HepG2 (cell line): ENCODE data around the gene NFS1. TPM values are rescaled to one million over a fixed set of nuclear protein-coding genes. Genes with fewer than 3 reads are reported as not detected.

Experiments used
- FLYWCH1 ChIP-seq: sonication (generic); formaldehyde crosslinking; IDR thresholded peaks from 2 replicates; pipeline ENCODE4 v1.8.1; 2023; ENCODE audit warnings: mild to moderate bottlenecking, missing genetic modification reagents
- HDAC2 ChIP-seq: sonication (generic); formaldehyde crosslinking; IDR thresholded peaks from 2 replicates; pipeline ENCODE4 v1.4.0; 2020; ENCODE audit warnings: missing genetic modification reagents
- IRF2 ChIP-seq: IDR thresholded peaks from 2 replicates; pipeline ENCODE4 v1.6.1; 2018; ENCODE audit warnings: missing genetic modification reagents, missing compliant biosample characterization
- MED1 ChIP-seq: sonication (generic); formaldehyde crosslinking; IDR thresholded peaks from 2 replicates; pipeline ENCODE4 v1.4.0; 2020; ENCODE audit warnings: missing genetic modification reagents
- TOPORS ChIP-seq: sonication (generic); formaldehyde crosslinking; IDR thresholded peaks from 2 replicates; pipeline ENCODE4 v1.8.0; 2023; ENCODE audit warnings: mild to moderate bottlenecking, missing genetic modification reagents
- TP53 ChIP-seq: sonication (generic); formaldehyde crosslinking; conservative IDR thresholded peaks from 2 replicates; pipeline ENCODE4 v1.4.0; 2020; ENCODE audit warnings: missing genetic modification reagents
- U2AF2 ChIP-seq: fragments of 200-400 bp; formaldehyde crosslinking; IDR thresholded peaks from 2 replicates; pipeline ENCODE4 v1.6.1; 2017; ENCODE audit warnings: low read depth, mild to moderate bottlenecking, low read length
- ZFP36L1 ChIP-seq: sonication (generic); formaldehyde crosslinking; IDR thresholded peaks from 2 replicates; pipeline ENCODE4 v1.8.0; 2022; ENCODE audit warnings: mild to moderate bottlenecking, missing genetic modification reagents, moderate library complexity
- ZFY ChIP-seq: sonication (generic); formaldehyde crosslinking; IDR thresholded peaks from 2 replicates; pipeline ENCODE4 v1.4.0; 2020; ENCODE audit warnings: missing genetic modification reagents
- ZNF224 ChIP-seq: sonication (generic); formaldehyde crosslinking; IDR thresholded peaks from 2 replicates; pipeline ENCODE4 v1.5.0; 2020; ENCODE audit warnings: mild to moderate bottlenecking, missing genetic modification reagents
- polyA plus RNA-seq, 8 experiments: library from polyadenylated mRNA; depleted of rRNA in 3 of 8; stranded (reverse) in 7 of 8; unstranded in 1 of 8; fragments of >200 nt; fragmentation: Illumina TruSeq in 4 of 8; extraction: Trizol in 4 of 8; gene quantifications; 2 replicates each; pipeline versions ENCODE4 v1.2.1 to v1.2.3, GENCODE V29; 2011 to 2016; ENCODE audit warnings: low read depth in 4 of 8, missing spikeins in 1 of 8, mixed read lengths in 1 of 8; ENCODE audit not compliant: insufficient read depth in 1 of 8
- total RNA-seq, 5 experiments: library from RNA; depleted of rRNA; stranded (reverse); fragments of >200 nt; fragmentation: Illumina TruSeq; extraction: Trizol; gene quantifications; 2 replicates each; pipeline ENCODE4 v1.2.3, GENCODE V29; 2016; ENCODE audit warnings: low read depth in 1 of 5
- TF ChIP-seq, protein P1 (sequence below): sonication (generic); formaldehyde crosslinking; IDR thresholded peaks from 2 replicates; pipeline ENCODE4 v1.4.0; 2020; ENCODE audit warnings: missing genetic modification reagents
- TF ChIP-seq, protein P2 (sequence below): conservative IDR thresholded peaks from 2 replicates; pipeline ENCODE4 v1.6.1; 2018; ENCODE audit warnings: missing genetic modification reagents
- TF ChIP-seq, protein P3 (sequence below): IDR thresholded peaks from 2 replicates; pipeline ENCODE4 v1.6.1; 2016; ENCODE audit warnings: missing compliant biosample characterization, missing genetic modification reagents, borderline replicate concordance
- TF ChIP-seq, protein P4 (sequence below): sonication (generic); formaldehyde crosslinking; IDR thresholded peaks from 2 replicates; pipeline ENCODE4 v1.5.0; 2020; ENCODE audit warnings: mild to moderate bottlenecking, missing genetic modification reagents
- TF ChIP-seq, protein P5 (sequence below), 2 experiments: sonication (generic) in 1 of 2; formaldehyde crosslinking in 1 of 2; IDR thresholded peaks; 2 replicates each; pipeline versions ENCODE4 v1.4.0 to v1.6.1; 2016 to 2020; ENCODE audit warnings: borderline replicate concordance in 1 of 2, low read depth in 1 of 2, mild to moderate bottlenecking in 1 of 2, missing genetic modification reagents in 1 of 2
- TF ChIP-seq, protein P6 (sequence below): sonication (generic); formaldehyde crosslinking; IDR thresholded peaks from 2 replicates; pipeline ENCODE4 v1.4.0; 2020; ENCODE audit warnings: mild to moderate bottlenecking, missing genetic modification reagents

Gene NFS1
- total and polyA plus RNA-seq, 2 of the 13 experiments (the other 11 are each of a cell fraction or from before 2014, with no cell fraction given): 65.9 to 88.1 TPM

DNA sequence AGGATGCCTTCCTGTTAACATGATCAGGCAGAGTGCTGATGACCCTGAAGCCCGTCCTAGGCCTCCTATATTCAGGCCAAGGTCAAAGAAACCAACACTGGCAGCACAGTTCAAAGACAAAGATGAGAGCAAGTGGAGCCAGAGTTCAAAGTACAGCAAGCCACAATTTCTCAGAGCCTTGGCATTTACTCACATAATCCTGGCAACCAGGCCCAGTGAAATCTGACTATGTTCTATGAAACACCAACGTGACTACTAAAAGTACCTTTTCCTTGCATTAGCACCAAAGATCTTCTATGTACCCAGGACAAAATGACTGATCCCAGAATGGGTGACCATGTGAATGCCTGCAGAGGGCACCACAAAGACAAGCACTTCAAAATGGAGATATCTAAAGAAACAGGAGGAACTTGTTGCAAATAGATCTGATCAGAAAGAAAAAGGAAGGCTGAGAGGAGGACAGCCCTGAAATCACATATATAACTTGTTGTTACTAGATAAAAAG lies 3.9 kb downstream of the NFS1 start (continued):
- no peak for TF ChIP-seq IRF2 (CRISPR knock-in tag)
- TF ChIP-seq, protein P1, sequence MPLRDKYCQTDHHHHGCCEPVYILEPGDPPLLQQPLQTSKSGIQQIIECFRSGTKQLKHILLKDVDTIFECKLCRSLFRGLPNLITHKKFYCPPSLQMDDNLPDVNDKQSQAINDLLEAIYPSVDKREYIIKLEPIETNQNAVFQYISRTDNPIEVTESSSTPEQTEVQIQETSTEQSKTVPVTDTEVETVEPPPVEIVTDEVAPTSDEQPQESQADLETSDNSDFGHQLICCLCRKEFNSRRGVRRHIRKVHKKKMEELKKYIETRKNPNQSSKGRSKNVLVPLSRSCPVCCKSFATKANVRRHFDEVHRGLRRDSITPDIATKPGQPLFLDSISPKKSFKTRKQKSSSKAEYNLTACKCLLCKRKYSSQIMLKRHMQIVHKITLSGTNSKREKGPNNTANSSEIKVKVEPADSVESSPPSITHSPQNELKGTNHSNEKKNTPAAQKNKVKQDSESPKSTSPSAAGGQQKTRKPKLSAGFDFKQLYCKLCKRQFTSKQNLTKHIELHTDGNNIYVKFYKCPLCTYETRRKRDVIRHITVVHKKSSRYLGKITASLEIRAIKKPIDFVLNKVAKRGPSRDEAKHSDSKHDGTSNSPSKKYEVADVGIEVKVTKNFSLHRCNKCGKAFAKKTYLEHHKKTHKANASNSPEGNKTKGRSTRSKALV (CRISPR knock-in tag): no peak
- TF ChIP-seq, protein P2, sequence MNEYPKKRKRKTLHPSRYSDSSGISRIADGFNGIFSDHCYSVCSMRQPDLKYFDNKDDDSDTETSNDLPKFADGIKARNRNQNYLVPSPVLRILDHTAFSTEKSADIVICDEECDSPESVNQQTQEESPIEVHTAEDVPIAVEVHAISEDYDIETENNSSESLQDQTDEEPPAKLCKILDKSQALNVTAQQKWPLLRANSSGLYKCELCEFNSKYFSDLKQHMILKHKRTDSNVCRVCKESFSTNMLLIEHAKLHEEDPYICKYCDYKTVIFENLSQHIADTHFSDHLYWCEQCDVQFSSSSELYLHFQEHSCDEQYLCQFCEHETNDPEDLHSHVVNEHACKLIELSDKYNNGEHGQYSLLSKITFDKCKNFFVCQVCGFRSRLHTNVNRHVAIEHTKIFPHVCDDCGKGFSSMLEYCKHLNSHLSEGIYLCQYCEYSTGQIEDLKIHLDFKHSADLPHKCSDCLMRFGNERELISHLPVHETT (CRISPR knock-in tag): no peak
- TF ChIP-seq FLYWCH1: no peak
- TF ChIP-seq U2AF2: no peak
- no peak for TF ChIP-seq ZNF224 (CRISPR knock-in tag)
- TF ChIP-seq ZFP36L1: no peak
- TF ChIP-seq, protein P3, sequence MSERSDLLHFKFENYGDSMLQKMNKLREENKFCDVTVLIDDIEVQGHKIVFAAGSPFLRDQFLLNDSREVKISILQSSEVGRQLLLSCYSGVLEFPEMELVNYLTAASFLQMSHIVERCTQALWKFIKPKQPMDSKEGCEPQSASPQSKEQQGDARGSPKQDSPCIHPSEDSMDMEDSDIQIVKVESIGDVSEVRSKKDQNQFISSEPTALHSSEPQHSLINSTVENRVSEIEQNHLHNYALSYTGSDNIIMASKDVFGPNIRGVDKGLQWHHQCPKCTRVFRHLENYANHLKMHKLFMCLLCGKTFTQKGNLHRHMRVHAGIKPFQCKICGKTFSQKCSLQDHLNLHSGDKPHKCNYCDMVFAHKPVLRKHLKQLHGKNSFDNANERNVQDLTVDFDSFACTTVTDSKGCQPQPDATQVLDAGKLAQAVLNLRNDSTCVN (CRISPR knock-in tag): no peak
- TF ChIP-seq, protein P4, sequence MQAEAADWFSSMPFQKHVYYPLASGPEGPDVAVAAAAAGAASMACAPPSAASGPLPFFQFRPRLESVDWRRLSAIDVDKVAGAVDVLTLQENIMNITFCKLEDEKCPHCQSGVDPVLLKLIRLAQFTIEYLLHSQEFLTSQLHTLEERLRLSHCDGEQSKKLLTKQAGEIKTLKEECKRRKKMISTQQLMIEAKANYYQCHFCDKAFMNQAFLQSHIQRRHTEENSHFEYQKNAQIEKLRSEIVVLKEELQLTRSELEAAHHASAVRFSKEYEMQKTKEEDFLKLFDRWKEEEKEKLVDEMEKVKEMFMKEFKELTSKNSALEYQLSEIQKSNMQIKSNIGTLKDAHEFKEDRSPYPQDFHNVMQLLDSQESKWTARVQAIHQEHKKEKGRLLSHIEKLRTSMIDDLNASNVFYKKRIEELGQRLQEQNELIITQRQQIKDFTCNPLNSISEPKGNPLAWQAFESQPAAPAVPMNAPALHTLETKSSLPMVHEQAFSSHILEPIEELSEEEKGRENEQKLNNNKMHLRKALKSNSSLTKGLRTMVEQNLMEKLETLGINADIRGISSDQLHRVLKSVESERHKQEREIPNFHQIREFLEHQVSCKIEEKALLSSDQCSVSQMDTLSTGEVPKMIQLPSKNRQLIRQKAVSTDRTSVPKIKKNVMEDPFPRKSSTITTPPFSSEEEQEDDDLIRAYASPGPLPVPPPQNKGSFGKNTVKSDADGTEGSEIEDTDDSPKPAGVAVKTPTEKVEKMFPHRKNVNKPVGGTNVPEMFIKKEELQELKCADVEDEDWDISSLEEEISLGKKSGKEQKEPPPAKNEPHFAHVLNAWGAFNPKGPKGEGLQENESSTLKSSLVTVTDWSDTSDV (CRISPR knock-in tag): no peak
- peak; percentile 51 for TF ChIP-seq HDAC2
- peak; percentile 77 for TF ChIP-seq MED1 (CRISPR knock-in tag)
- TF ChIP-seq TP53 (CRISPR knock-in tag): no peak
- TF ChIP-seq, protein P5, sequence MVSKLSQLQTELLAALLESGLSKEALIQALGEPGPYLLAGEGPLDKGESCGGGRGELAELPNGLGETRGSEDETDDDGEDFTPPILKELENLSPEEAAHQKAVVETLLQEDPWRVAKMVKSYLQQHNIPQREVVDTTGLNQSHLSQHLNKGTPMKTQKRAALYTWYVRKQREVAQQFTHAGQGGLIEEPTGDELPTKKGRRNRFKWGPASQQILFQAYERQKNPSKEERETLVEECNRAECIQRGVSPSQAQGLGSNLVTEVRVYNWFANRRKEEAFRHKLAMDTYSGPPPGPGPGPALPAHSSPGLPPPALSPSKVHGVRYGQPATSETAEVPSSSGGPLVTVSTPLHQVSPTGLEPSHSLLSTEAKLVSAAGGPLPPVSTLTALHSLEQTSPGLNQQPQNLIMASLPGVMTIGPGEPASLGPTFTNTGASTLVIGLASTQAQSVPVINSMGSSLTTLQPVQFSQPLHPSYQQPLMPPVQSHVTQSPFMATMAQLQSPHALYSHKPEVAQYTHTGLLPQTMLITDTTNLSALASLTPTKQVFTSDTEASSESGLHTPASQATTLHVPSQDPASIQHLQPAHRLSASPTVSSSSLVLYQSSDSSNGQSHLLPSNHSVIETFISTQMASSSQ (IDR thresholded peaks at IDR 0.05; ENCODE audit: low read depth): no peak
- TF ChIP-seq, protein P5 (CRISPR knock-in tag; IDR thresholded peaks at IDR 0.05; ENCODE audit: borderline replicate concordance): peak; percentile 56; the same call in 1 of the 2 replicates
- peak; percentile 46 for TF ChIP-seq ZFY
- 0 out of 2 replicates have a peak, but pooled peaks have one; percentile 7 for TF ChIP-seq TOPORS (CRISPR knock-in tag)
- TF ChIP-seq, protein P6, sequence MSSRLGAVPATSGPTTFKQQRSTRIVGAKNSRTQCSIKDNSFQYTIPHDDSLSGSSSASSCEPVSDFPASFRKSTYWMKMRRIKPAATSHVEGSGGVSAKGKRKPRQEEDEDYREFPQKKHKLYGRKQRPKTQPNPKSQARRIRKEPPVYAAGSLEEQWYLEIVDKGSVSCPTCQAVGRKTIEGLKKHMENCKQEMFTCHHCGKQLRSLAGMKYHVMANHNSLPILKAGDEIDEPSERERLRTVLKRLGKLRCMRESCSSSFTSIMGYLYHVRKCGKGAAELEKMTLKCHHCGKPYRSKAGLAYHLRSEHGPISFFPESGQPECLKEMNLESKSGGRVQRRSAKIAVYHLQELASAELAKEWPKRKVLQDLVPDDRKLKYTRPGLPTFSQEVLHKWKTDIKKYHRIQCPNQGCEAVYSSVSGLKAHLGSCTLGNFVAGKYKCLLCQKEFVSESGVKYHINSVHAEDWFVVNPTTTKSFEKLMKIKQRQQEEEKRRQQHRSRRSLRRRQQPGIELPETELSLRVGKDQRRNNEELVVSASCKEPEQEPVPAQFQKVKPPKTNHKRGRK (CRISPR knock-in tag): no peak
